Neural progenitor cell (in vitro differentiated cells): ENCODE results near the gene PLA2G2E. TPM values are rescaled to one million over a fixed set of nuclear protein-coding genes. Genes with fewer than 3 reads are reported as not detected.

ENCODE experiments used
- DNase-seq: peaks from one replicate; pipeline ENCODE4 v3.0.0-alpha.2; 2016; ENCODE audit warnings: low spot score
- H2AFZ ChIP-seq: fragments of 200-600 bp; sonication (generic); replicated peaks from 2 replicates; pipeline ENCODE4 v1.6.1; 2016; ENCODE audit warnings: antibody characterized with exemption
- H3F3A ChIP-seq: fragments of 200-600 bp; sonication (generic); 2 replicates; pipeline ENCODE4 v1.6.1; 2016; ENCODE audit warnings: antibody characterized with exemption, low read depth
- H3K27ac ChIP-seq: fragments of 200-600 bp; sonication (generic); 2 replicates; pipeline ENCODE4 v1.5.1; 2016; ENCODE audit warnings: mild to moderate bottlenecking
- H3K27me3 ChIP-seq: fragments of 200-600 bp; sonication (generic); 2 replicates; pipeline ENCODE4 v1.6.1; 2016; ENCODE audit warnings: mild to moderate bottlenecking, moderate library complexity
- H3K36me3 ChIP-seq: fragments of 200-600 bp; sonication (generic); 2 replicates; pipeline ENCODE4 v1.5.1; 2016
- H3K4me1 ChIP-seq: fragments of 200-600 bp; sonication (generic); 2 replicates; pipeline ENCODE4 v1.6.1; 2016; ENCODE audit warnings: mixed run types
- H3K4me2 ChIP-seq: fragments of 200-600 bp; sonication (generic); 2 replicates; pipeline ENCODE4 v1.6.1; 2016
- H3K4me3 ChIP-seq: fragments of 200-600 bp; sonication (generic); 2 replicates; pipeline ENCODE4 v1.5.1; 2016
- H3K79me2 ChIP-seq: fragments of 200-600 bp; sonication (generic); 2 replicates; pipeline ENCODE4 v1.6.1; 2016; ENCODE audit warnings: low read depth
- H3K9ac ChIP-seq: fragments of 200-600 bp; sonication (generic); 2 replicates; pipeline ENCODE4 v1.6.1; 2016
- H3K9me3 ChIP-seq: fragments of 200-600 bp; sonication (generic); 2 replicates; pipeline ENCODE4 v1.5.1; 2016; ENCODE audit warnings: low read depth
- H4K20me1 ChIP-seq: fragments of 200-600 bp; sonication (generic); 2 replicates; pipeline ENCODE4 v1.6.1; 2016; ENCODE audit warnings: low read depth
- H3K27ac Mint-ChIP-seq: 3 replicates; pipeline ENCODE4 v1.8.0; 2021; ENCODE audit warnings: mixed read lengths
- H3K27me3 Mint-ChIP-seq: 2 replicates; pipeline ENCODE4 v1.8.0; 2022; ENCODE audit warnings: low read depth, mild to moderate bottlenecking, inconsistent platforms, moderate library complexity, mixed read lengths; ENCODE audit not compliant: insufficient read depth
- H3K36me3 Mint-ChIP-seq: 3 replicates; pipeline ENCODE4 v1.8.0; 2021; ENCODE audit warnings: mixed read lengths
- H3K4me1 Mint-ChIP-seq: 3 replicates; pipeline ENCODE4 v1.8.0; 2021; ENCODE audit warnings: mixed read lengths
- H3K4me3 Mint-ChIP-seq: 3 replicates; pipeline ENCODE4 v1.8.0; 2021; ENCODE audit warnings: mild to moderate bottlenecking, moderate library complexity, mixed read lengths
- H3K9me3 Mint-ChIP-seq: 3 replicates; pipeline ENCODE4 v1.8.0; 2020; ENCODE audit warnings: mixed read lengths
- EZH2 ChIP-seq: fragments of 200-600 bp; sonication (generic); IDR thresholded peaks from 2 replicates; pipeline ENCODE4 v1.6.1; 2017; ENCODE audit warnings: antibody characterized with exemption, mild to moderate bottlenecking, moderate library complexity
- EZH2phosphoT487 ChIP-seq: fragments of 200-600 bp; sonication (generic); IDR thresholded peaks from 2 replicates; pipeline ENCODE4 v1.6.1; 2017; ENCODE audit warnings: antibody characterized with exemption
- total RNA-seq: library from RNA; depleted of rRNA; stranded (reverse); fragments of >200 nt; gene quantifications from 2 replicates; pipeline ENCODE4 v1.2.3, GENCODE V29; 2015; ENCODE audit warnings: low replicate concordance
- TF ChIP-seq, protein P1 (sequence below): fragments of 200-600 bp; sonication (generic); IDR thresholded peaks from 2 replicates; pipeline ENCODE4 v1.5.1; 2017; ENCODE audit warnings: antibody characterized with exemption, mild to moderate bottlenecking

The PLA2G2E gene
- total RNA-seq, 1 donor from 2014 or later, result not detected

DNA sequence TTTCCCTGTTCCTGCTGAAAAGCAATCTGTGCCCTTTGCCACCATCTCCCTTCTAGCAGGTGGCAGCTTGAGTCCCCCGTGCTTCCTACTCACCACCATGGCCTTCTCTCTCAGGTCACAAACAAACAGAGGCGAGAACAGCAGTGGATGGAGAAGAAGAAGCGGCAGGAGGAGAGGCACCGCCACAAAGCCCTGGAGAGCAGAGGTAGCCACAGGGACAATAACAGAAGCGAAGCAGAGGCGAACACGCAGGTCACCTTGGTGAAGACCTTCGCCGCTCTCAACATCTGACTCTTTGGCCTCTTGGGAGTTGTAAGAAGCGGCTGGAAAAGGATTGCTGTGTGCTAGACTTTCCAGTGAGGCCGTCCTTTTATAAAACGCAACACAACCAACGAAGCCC, 16.0 kb downstream of the PLA2G2E start:
- Histone ChIP-seq H4K20me1 (peaks cover 3% of the 10 kb centered on the region), H3K36me3 (peaks cover 11% of the 10 kb centered on the region), H3K79me2 (no peaks in the 10 kb centered on the region), H2AFZ (no peak overlapping the region), H3K9ac (no peak overlapping the region), H3K4me1 (no peaks in the 10 kb centered on the region), H3F3A (no peaks in the 10 kb centered on the region), H3K27ac (no peak overlapping the region), H3K27me3 (no peaks in the 10 kb centered on the region), H3K9me3 (no peaks in the 10 kb centered on the region), H3K4me2 (no peak overlapping the region), H3K4me3 (no peak overlapping the region)
- no peak for DNase-seq
- Mint-ChIP-seq H3K36me3 (peaks cover 43% of the 10 kb centered on the region), H3K4me1 (no peaks in the 10 kb centered on the region), H3K27ac (no peak overlapping the region), H3K4me3 (no peak overlapping the region), H3K9me3 (no peaks in the 10 kb centered on the region), H3K27me3 (no peaks in the 10 kb centered on the region)
- TF ChIP-seq EZH2, result no peak
- TF ChIP-seq, protein P1, sequence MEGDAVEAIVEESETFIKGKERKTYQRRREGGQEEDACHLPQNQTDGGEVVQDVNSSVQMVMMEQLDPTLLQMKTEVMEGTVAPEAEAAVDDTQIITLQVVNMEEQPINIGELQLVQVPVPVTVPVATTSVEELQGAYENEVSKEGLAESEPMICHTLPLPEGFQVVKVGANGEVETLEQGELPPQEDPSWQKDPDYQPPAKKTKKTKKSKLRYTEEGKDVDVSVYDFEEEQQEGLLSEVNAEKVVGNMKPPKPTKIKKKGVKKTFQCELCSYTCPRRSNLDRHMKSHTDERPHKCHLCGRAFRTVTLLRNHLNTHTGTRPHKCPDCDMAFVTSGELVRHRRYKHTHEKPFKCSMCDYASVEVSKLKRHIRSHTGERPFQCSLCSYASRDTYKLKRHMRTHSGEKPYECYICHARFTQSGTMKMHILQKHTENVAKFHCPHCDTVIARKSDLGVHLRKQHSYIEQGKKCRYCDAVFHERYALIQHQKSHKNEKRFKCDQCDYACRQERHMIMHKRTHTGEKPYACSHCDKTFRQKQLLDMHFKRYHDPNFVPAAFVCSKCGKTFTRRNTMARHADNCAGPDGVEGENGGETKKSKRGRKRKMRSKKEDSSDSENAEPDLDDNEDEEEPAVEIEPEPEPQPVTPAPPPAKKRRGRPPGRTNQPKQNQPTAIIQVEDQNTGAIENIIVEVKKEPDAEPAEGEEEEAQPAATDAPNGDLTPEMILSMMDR, result no peak
- TF ChIP-seq EZH2phosphoT487, result no peak

DNA sequence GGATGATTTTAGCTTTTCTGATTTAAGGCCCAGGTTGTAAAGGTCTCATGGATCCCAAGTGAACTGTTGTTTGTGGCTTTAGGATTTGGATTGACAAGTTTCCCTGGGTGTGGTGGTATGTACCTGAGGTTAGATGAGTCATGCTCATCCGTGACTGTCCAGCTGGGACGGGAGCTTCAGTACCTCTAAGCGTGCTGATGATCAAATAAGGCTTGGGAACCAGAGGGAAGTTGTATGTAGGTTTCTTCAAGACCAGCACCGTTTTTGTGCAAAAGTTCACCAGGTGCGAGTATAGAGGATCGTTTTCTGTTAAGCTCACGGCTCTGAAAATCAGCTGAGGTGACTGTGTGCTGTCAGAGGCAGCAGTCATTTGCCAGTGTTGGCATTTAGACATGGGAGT, 19.8 kb downstream of the PLA2G2E start:
- H3K27me3 Mint-ChIP-seq, result no peaks in the 10 kb centered on the region
- Histone ChIP-seq H3K9me3 (no peaks in the 10 kb centered on the region), H3K4me1 (no peaks in the 10 kb centered on the region), H3K27me3 (no peaks in the 10 kb centered on the region), H2AFZ (no peak overlapping the region), H4K20me1 (no peaks in the 10 kb centered on the region), H3K9ac (no peak overlapping the region), H3F3A (no peaks in the 10 kb centered on the region), H3K4me2 (no peak overlapping the region), H3K36me3 (peaks cover 22% of the 10 kb centered on the region), H3K79me2 (peaks cover 12% of the 10 kb centered on the region), H3K4me3 (no peak overlapping the region), H3K27ac (no peak overlapping the region)
- H3K9me3 Mint-ChIP-seq, result no peaks in the 10 kb centered on the region
- no peak for DNase-seq
- no peaks in the 10 kb centered on the region for H3K4me1 Mint-ChIP-seq
- peaks cover 41% of the 10 kb centered on the region for H3K36me3 Mint-ChIP-seq
- no peak overlapping the region for H3K4me3 Mint-ChIP-seq
- TF ChIP-seq, protein P1, result no peak
- TF ChIP-seq EZH2phosphoT487 (no peak), EZH2 (no peak)
- no peak overlapping the region for H3K27ac Mint-ChIP-seq

DNA sequence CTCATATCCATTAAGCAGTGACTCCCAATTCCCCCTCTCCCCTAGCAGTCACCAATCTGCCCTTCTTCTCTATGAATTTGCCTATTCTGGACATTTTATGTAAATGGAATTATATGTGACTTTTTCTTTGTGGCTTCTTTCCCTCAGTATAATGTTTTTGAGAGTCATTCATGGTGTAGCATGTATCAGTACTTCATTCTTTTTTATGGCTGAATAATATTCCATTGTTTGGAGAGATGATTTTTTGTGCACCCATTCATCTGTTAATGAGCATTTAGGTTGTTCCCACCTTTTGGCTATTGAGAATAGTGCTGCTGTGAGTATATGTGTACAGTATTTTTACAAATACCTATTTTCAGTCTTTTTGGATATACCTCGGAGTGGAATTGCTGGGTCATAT, 21.8 kb downstream of the PLA2G2E start:
- Histone ChIP-seq H3K27me3 (no peaks in the 10 kb centered on the region), H3K9me3 (no peaks in the 10 kb centered on the region), H3K27ac (no peak overlapping the region), H2AFZ (no peak overlapping the region), H3K4me2 (no peak overlapping the region), H3F3A (no peaks in the 10 kb centered on the region), H3K9ac (no peak overlapping the region), H3K4me3 (no peak overlapping the region), H3K36me3 (peaks cover 20% of the 10 kb centered on the region), H3K4me1 (no peaks in the 10 kb centered on the region), H3K79me2 (peaks cover 12% of the 10 kb centered on the region), H4K20me1 (no peaks in the 10 kb centered on the region)
- H3K4me3 Mint-ChIP-seq, result no peak overlapping the region
- H3K27me3 Mint-ChIP-seq, result no peaks in the 10 kb centered on the region
- H3K9me3 Mint-ChIP-seq, result no peaks in the 10 kb centered on the region
- no peak overlapping the region for H3K27ac Mint-ChIP-seq
- no peak for TF ChIP-seq EZH2
- TF ChIP-seq, protein P1, result no peak
- TF ChIP-seq EZH2phosphoT487, result no peak
- H3K4me1 Mint-ChIP-seq, result no peaks in the 10 kb centered on the region
- DNase-seq, result no peak
- peaks cover 39% of the 10 kb centered on the region for H3K36me3 Mint-ChIP-seq
